NCI-H2196 treated with DMSO at 0.1 percent for 48 hours (cell line): ENCODE results near the gene TADA2A.
"Not testable (repeated sequence)": the region's sequence is repeated elsewhere in the genome, so short reads cannot be mapped to it uniquely, and the experiment has no call there.

Experiments
- DNase-seq: peaks from one replicate; lab custom pipeline; 2025; ENCODE audit not compliant: unreplicated experiment; lab: John Stamatoyannopoulos, UW

TADA2A gene

GRCh38 chr17:37490638-37491614 lies 84.2 kb downstream of the TADA2A start:
- no peak for DNase-seq

GRCh38 chr17:37492167-37492566 lies 85.5 kb downstream of the TADA2A start:
- DNase-seq, result no peak

- DNase-seq, result no peak
Observed at GRCh38 chr17:37493249-37494027, 86.8 kb downstream of the TADA2A start.

GRCh38 chr17:37494401-37494831 lies 87.7 kb downstream of the TADA2A start:
- no peak for DNase-seq

- no peak for DNase-seq
Observed at GRCh38 chr17:37494971-37495370, 88.3 kb downstream of the TADA2A start.

GRCh38 chr17:37500378-37500777 lies 93.7 kb downstream of the TADA2A start:
- DNase-seq, result no peak

GRCh38 chr17:37502009-37502936 lies 95.6 kb downstream of the TADA2A start:
- DNase-seq, result no peak

GRCh38 chr17:37503148-37503547 lies 96.5 kb downstream of the TADA2A start:
- no peak for DNase-seq

GRCh38 chr17:37505333-37505732 lies 98.6 kb downstream of the TADA2A start:
- DNase-seq, result no peak

GRCh38 chr17:37506678-37507077 lies 100.0 kb downstream of the TADA2A start:
- no peak for DNase-seq

GRCh38 chr17:37507111-37507510 lies 100.4 kb downstream of the TADA2A start:
- no peak for DNase-seq

GRCh38 chr17:37510056-37510455 lies 103.4 kb downstream of the TADA2A start:
- DNase-seq, result no peak

- not testable (repeated sequence) for DNase-seq
Observed at GRCh38 chr17:37511642-37512041, 105.0 kb downstream of the TADA2A start.

GRCh38 chr17:37512442-37513068 lies 105.9 kb downstream of the TADA2A start:
- no peak for DNase-seq

GRCh38 chr17:37513711-37514110 lies 107.0 kb downstream of the TADA2A start:
- DNase-seq, result no peak

GRCh38 chr17:37516127-37516571 lies 109.5 kb downstream of the TADA2A start:
- DNase-seq, result no peak

GRCh38 chr17:37517881-37518280 lies 111.2 kb downstream of the TADA2A start:
- no peak for DNase-seq

GRCh38 chr17:37518826-37519225 lies 112.1 kb downstream of the TADA2A start:
- no peak for DNase-seq

GRCh38 chr17:37519251-37519985 lies 112.7 kb downstream of the TADA2A start:
- DNase-seq, result no peak

GRCh38 chr17:37520174-37520573 lies 113.5 kb downstream of the TADA2A start:
- no peak for DNase-seq
